Activated CD8-positive, alpha-beta memory T cell treated with anti-CD3 and anti-CD28 coated beads for 48 hours (primary cell): Measurements from ENCODE around the gene MAPK8IP2.
A peak's percentile ranks its signal among the peaks of the same experiment; 100 is the strongest.

Experiments
- DNase-seq, 3 experiments: peaks; one replicate each; pipeline ENCODE4 v3.0.0-alpha.2; 2020; ENCODE audit warnings: low read depth in 2 of 3, low spot score in 2 of 3

The MAPK8IP2 gene

DNA sequence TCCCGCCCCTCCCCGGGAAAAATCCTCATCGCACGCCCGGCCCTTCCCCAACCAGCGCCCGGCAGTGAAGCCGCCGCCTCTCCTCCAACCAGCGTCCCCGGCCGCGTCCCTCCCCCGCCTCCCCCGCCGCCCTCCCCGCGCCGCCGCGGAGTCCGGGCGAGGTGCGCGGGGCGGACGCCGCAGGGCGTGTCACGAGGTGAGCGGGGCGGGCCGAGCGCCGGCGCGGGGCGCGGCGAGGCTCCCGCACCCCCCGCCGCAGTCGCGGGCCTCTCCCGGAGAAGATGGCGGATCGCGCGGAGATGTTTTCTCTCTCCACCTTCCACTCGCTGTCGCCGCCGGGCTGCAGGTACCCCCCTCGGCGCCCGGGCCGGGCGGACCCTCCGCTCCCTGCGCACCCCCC is at the start of gene MAPK8IP2:
Gene MAPK8IP2 (plus strand): TSS at position 256 of the 400 bp plus-strand sequence. CDS start 26 bp downstream, at position 282.
- no peak for DNase-seq

DNA sequence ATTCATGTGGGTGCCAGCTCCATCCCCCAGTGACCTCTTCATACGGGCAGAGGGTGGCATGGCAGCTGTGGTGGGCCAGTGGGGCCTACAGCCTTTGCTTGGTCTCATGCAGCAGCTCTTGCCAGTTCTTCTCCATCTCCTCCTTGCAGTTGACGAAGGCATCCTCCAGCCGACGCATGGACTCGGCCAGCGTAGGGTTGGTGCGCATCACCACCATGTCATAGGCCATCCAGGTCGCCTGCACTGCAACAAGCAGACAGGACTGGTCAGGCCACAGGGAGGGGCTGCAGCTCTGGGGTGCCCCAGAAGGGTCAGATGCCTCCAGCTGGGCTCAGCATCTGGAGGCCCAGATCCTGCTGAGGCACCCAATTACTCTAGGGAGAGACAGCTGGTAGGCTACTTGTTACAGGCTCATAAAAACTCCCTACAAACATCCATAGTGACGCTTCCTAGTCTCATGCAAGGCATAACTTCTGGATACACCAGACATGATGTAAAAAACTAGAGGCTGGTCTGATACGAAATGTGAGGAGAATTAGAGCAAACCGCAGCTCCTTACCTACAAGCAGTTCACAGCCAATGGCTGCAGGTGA is 49.3 kb upstream of the MAPK8IP2 start:
- no peak for DNase-seq

DNA sequence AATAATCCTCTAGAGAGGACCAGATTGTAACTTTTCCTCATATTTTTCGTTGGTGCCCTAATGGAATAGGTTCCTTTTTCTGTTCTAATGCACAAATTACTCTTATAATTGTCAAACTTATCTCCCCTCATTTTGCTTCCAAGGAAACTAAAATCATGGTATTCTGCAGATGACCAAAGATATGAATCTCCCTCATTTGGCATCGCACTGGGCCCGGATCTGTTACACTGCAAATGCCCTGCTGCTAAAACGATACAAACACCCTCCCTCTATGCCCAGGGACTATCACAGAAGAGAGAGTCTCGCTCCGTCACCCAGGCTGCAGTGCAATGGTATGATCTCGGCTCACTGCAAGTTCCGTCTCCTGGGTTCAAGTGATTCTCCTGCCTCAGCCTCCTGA is 47.3 kb upstream of the MAPK8IP2 start:
- DNase-seq, result no peak

DNA sequence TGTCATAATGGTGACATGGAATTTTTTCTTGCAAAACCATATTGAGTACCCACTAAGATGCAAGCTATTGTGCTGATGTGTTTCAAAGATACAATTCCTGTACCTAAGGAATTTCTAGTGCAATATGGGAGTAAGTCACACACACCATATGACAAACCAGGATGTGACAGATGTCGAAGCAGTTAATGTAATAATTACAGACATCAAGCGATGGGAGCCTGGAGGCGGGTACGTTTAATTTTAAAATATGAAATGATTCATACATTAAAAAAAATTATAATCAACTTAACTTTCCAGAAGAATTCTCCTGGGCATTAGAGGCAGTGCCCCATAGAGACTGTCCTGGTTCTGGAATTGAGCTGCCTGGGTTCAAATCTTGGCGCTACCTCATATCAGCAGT is 43.9 kb upstream of the MAPK8IP2 start:
- DNase-seq, result no peak

DNA sequence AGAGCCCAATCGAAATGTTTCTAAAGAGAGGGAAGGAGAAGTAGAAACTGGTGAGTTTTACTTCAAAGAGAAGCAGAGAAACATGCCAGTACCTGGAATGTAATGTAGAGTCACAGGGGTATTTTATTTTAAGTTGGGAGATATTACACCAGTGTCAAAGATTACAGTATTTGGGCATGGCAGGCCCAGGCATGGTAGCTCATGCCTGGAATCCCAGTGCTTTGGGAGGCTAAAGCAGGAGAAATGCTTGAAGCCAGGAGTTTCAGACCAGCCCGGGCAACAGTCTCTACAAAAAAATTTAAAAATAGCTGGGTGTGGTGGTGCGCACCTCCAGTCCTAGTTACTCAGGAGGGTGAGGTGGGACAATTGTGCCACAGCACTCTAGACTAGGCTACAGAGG is 40.6 kb upstream of the MAPK8IP2 start:
- no peak for DNase-seq

DNA sequence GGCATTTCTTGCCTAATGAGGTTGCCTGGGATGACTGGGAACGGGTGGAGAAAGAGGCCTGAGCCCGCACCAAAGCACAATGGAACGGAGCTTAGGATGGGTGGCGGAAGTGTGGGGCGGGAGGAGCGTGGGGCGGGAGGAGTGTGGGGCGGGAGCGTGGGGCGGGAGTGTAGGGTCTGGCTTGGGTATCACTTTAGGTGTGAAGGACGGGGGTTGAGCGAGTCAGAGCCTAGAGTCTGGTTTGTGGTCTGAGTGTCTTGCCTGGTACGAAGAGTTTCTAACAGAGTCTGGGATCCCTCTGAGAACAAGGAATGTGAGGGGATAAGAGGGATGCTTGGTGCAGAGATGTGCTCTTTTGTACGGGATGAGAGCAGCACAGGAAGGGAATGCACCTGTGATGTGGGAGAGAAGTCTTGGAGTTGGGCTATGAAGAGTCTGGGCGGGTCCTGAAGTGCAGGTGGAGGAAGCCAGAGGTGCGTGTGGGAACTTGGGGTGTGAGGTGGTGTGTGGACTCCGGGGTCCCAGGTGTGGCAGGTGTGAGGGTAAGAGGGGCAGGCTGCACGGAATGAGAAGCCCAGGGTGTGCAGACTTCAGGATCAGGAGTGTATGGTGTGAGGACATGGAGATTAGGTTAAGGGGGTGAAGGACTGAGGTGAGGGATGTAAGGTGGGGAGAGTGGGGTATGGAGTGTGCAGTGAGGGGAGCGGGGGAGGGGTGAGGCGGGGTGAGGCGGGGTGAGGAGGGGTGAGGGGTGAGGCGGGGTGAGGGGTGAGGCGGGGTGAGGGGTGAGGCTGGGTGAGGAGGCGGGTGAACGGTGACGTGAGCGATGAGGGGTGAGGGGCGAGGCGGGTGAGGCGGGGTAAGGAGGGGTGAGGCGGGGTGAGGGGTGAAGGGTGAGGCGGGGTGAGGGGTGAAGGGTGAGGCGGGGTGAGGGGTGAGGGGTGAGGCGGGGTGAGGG is 38.9 kb upstream of the MAPK8IP2 start:
- no peak for DNase-seq

DNA sequence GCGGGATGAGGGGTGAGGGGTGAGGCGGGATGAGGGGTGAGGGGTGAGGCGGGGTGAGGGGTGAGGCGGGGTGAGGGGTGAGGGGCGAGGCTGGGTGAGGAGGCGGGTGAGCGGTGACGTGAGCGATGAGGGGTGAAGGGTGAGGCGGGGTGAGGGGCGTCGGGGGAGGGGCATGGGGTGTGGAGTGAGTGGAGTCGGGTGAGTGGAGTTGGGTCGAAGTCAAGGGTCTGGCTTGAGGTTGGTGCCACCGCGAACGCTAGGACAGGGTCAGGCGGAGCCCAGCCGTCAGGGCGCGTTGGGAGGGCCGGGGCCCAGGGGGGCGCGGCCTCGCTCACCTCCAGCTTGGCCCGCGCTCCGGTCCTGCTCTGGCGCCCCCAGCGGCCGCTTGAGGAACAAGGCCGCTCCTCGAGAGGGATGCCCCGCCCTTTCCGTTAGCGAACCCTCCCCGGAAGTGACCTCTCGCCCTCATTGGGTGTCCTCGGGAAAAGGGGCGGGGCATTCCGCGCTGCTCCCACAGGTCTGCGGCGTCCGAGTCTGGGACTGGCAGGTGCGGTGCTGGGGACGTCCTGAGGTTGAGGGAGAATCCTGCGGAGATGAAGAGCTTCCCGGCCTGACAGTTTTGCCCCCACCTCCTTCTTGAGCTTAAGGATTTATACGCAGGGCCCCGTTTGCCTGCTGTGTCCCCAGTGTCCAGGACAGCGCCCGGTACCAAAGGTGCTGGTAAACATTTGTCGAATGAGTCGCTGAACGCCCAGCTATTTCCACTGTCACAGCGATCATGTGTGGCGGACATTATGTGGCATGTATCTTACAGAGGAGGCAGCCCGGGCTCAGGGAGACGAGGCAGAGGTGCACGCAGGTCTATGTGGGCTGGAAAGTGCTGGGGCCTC is 37.8 kb upstream of the MAPK8IP2 start, which contains the start of gene SYCE3:
Gene SYCE3 (minus strand): TSS at position 397 of the 890 bp plus-strand sequence. CDS start 6,514 bp downstream, outside the sequence.
- peak; percentile 94 to 97 (median 94) for DNase-seq

DNA sequence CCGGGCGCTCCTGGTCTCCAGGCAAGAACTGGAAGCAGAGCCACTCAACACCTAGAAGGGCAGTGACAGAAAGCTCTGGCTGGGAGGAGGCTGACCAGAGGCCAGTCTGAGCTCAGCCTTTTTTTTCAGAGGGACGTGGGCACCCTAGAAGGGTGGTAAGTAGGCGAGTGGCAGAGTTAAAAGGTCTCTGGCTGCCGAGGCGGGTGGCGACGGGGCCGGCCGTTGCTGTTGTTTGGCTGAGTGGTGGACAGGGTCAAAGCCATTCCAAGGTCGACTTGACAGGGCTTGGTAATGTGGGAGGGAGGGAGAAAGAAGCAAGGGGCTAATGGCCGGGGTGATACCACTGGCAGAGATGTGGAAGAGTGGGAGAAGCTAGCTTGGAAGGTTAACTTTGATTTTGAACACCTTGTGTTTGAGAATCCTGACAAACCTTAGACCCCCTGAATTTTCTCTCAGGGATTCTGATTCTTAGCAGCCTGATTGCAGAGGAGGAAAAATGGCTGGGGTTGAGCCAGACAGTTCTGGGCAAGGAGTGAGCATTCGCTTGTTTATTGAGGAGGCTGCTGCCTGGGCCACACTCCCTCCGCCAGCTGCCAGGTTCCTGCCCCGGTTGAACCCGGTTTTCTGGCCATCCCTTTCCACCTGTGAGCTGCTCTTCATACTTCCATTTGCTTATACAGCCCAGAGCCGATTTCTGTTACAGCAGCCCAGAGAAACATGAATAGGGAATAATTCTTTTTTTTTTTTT is 37.0 kb upstream of the MAPK8IP2 start:
- DNase-seq, result no peak

DNA sequence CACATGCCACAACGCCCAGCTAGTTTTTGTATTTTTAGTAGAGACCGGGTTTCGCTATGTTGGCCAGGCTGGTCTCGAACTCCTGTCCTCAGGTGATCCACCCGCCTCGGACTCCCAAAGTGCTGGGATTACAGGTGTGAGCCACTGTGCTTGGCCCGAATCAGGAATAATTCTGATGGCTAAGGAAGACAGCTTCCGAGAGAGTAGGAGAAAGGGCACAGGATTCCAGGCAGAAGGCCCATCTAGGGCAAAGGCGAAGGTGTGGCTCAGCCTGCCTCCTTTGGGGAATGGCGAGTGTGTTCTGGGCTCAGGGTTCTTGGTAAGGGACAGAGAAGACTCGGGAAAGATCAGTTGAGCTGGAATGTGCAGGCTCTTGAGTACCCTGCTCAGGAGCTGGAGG is 36.3 kb upstream of the MAPK8IP2 start:
- DNase-seq, result no peak

DNA sequence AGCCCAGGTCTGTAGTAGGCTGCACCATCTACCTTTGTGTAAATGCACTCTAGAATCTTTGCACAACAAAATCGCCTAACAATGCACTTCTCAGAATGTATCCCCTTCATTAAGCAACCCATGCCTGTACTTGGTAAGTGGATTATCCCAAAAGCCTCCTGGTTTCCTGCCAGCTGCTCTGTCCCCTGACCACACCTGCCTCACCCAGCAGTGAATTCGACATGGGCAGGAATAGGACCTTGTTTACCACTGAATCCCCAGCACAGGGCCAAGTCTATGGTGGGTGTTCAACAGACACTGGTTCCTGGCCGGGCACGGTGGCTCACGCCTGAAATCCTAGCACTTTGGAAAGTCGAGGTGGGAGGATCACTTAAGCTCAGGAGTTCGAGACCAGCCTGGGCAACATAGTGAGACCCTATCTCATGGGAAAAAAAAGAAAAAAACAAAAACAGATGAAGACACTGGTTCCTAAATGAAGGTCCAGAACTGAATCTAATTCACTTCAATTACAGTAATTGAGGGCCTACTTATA is 32.8 kb upstream of the MAPK8IP2 start:
- DNase-seq, result no peak

DNA sequence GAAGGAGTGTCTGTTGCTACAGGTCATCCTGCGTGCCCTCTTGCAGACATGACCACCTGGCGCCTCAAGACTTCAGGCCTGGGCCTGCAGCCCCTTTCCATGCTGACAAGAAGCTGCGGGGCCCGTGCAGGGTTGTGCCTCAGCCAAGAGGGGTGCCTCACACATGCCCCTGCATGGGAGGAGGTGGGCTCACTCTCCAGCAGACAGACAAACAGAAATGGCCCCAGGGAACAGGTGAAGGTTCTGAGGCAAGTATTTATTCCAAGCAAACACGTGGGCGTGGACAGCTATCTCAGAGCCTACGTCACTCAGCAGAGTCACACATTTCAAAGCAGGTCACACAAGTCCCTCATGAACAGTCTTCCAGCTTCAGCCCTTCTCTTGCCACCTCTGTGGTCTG is 32.0 kb upstream of the MAPK8IP2 start:
- DNase-seq, result no peak

DNA sequence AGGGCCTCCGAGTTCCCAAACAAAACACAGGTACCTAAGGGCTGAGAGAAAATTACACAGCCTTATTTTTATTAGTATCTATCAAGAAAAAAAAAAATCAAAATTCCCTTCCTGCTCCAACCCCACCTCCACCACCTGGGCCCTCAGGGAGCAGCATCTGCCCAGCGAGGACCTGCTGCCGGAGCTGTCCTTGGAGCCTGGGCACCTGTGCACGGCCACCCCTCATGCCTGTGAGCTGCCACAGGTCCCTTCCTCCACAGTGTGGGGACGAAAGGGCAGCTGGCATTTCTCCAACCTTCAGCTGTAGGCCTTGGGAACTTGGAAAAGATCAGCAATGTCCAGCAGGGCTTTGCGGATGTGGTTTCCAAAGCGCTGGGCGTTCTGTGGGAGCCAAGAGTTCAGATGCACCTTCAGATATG is 31.5 kb upstream of the MAPK8IP2 start:
- no peak for DNase-seq

DNA sequence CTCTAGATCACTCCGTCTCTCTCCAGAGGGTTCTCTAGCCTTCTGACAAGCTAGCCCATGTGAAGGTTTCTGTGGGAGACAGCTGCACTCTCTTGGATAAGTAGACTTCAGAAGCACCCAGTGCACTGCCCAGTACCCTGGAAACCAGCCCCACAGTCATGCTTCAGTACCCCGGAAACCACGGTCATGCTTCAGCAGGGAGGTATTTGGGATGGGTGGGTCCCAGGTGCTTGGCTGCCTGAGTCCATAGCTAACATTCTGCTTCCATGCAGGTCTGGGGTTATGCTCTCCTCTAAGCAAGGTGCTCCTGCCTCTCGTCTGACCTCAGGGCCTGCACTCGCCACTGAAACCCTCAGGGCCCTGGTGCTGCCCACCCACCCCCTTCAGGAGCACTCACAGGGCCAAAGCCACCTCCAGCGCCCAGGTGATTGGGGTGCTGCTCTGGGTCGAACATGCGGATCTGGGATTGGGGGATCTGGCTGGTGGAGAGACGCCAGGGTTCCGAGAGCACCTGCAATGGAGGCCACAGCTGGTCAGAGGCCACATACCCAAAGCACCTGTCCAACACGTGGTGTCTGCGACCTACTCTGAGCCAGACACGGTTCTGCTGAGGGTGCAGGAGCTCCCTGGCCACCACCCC is 30.6 kb upstream of the MAPK8IP2 start:
- no peak for DNase-seq

DNA sequence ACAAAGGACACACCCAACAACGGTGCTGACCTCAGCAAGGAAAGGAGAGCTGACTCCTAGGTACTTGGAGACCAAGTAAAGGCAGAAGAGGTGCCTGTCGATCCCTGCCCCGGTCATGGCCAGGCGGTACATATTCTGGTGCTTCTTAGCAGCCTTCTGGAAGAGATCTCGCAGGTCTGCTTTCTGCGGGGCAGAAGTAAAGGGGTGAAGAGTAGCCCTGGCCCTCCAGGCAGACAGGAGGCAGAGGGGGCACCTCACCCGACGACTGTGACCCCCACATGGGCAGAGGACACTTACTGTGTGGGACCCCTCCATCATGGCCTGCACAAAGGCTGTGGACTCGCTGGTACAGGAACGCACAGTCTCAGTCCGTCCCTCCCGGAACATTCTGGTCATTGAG is 29.7 kb upstream of the MAPK8IP2 start:
- DNase-seq, result no peak

DNA sequence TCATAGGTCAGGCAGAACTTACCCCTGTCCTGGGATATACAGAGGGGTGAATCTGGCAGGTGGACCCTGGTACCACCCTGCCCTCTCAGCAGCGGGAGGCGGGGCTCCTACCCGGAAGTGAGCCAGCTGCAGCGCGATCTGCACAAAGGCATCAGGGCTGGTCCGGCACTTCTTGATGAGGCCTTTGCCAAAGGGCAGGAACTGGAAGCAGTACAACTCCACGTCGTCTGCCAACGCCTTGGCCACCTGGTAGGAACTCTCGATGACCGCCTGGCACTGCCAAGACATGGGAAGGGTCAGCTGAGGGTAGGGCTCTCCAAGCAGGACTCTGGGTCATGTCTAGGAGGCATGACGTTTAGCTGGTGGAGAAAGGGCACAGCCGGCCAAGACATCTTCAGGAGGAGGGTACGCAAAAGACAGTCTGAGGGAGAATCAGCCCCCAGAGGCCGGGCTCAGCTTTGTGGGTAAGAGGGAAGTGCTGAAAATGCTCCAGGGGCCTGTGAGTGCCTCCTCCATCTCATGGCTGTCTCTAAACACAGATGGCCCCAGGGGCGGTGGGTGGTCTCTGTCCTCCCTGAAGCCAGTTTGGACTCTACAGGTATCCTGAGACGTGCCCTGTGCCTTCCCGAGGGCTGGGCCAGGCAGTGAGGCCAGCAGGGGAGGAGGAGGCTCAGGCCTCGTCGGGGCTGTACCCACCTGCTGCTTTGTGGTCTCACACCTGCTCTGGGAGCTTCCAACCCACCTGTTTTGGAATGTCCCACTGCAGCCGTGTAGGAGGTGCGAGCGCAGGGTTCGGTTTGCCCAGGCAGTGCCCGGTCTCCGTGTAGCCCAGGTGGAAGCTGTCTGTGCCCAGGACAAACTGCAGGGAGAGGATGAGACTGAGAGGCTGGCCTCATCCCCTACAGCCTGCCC is 29.1 kb upstream of the MAPK8IP2 start:
- no peak for DNase-seq

DNA sequence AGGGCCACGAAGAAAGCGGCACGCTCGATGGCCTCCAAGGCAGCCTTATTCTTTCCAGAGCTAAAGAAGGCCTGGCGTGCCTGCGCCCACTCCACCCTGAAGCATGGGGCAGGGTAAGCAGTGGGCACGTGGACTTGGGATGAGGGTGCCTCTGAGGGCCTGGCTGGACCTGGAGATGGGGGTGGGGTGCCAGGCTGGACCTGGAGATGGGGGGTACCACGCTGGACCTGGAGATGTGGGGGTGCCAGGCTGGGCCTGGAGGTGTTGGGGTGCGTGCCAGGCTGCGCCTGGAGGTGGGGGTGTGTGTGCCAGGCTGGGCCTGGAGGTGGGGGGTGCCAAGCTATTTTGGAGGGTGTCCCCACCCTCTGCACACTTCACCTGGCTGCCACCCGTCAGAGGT is 27.6 kb upstream of the MAPK8IP2 start:
- no peak for DNase-seq

DNA sequence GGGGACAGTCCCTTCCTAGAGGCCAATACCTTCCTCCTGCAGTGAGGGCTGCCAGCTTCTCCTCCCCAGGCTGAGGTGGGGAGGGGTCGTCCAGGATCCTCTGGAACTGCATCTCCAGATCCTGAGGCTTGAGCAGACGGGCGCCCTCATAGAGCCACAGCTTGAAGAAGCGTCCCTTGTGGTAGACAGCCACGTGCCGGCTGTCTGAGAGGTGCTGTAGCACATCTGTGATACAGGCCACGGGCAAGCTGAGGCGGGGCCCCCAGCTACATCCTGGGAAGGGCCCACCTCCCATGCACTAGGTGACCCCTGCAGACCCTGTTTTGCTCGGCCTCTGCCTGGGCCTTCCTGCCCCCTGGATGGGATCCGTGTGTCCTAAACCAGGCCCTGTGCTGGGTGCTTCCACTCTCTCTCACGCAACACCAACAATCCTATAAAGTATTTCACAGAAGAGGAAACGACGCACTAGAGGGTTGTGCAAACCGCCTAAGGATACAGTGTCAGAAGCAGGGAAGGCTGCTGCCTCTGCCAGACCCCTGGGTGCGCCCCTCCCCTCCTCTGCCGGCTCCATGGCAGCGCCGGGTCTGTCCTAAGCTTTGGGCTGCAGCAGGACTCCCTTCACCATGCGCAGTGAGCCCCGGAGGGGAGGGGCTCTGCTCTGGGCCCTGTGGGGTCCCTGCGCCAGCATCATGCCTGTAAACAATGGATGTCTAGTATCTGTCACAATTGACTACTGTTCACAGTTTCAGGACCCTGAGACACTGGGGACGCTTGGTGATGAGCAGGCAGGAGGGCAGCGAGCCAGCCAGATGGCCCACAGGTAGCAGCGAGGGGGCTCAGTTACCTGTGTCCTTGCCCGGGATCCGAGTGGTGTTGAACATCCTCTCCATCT is 26.9 kb upstream of the MAPK8IP2 start:
- DNase-seq, result no peak

DNA sequence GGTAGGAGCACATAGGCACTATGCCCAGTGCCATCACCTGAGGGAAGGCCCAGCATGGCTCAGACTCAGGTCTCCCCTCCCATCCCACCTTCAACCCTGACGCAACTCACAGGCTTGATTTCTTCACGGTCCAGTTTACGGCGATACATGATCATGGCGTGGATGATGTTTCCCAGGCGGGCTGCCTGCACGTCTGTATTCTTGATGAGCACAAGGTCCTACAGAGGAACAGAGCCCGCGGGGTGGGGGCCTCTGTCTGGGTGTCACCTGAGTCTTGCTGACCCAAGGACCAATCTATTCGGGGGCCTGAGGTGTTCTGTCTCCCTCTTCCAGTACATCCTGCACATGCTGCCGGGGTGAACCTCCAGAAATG is 26.2 kb upstream of the MAPK8IP2 start:
- no peak for DNase-seq
